HG02973 (cell line): ENCODE measurements around the gene IRF3.
"Not testable (repeated sequence)": the region's sequence is repeated elsewhere in the genome, so short reads cannot be mapped to it uniquely, and the experiment has no call there.

ENCODE experiments used
- ATAC-seq: cut with Tn5 transposase; IDR thresholded peaks from one replicate; pipeline ENCODE4 v1.9.1; 2021; ENCODE audit warnings: moderate library complexity; ENCODE audit not compliant: unreplicated experiment

IRF3 gene

DNA sequence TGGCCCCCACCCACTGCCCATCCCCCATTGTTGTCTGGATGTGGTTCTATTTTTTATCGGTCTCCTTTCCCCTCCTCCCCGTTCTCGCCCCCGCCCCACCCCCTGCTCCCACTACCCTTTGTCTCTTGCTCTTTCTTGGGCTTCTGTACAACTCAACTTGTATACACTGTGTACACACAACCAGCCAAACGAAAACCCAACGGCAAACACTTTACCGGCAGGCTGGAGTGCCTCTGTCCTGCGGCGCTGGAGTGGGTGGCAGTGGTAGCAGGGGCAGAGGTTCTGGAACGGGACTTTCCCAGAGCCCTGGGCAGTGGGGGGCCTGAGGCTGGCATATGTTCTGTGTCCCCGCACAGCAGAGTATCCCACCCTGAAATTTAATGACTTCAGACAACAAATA lies 39.4 kb downstream of the IRF3 start:
- no peak for ATAC-seq

DNA sequence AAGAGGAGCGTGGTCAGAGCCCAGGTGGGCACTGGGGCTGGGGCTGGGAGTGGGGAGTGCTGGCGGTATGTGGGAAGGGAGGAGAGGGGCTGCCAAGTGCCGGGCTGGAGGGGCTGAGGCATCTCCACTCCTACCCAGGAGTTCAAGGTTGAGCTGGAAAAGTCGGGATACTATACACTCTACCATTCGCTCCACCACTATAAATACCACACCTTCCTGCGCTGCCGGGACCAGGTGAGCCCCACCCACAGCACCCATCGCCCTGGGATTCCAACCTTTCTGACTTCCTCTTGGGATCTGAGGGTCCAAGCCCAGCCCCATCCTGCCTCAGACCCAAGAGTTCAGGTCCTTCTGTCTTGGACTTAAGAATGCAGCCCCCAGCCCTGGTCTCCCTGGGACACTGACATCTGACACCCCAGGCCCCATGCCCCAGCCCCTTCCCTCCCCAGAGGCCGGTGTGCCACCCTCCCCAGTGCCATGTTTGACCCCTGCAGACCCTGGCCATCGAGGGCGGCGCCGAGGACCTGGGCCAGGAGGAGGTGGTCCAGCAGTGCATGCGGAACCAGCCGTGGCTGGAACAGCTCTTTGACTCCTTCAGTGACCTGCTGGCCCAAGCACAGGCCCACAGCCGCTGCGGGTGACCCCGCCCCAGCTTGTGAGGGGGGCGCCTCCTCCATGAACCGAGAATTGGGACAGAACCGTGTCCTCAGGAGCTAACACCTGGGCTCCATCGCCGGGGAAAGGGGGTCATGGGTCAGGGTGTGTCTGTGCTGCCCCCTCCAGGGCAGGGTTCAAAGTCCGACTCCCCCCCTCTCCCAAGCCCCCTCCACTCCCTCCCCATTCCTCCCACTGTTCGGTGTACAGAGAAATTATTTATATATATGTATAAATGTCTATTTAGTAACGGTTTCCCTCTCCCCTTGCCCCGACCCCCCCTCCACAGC lies 40.4 kb downstream of the IRF3 start:
- no peak for ATAC-seq

DNA sequence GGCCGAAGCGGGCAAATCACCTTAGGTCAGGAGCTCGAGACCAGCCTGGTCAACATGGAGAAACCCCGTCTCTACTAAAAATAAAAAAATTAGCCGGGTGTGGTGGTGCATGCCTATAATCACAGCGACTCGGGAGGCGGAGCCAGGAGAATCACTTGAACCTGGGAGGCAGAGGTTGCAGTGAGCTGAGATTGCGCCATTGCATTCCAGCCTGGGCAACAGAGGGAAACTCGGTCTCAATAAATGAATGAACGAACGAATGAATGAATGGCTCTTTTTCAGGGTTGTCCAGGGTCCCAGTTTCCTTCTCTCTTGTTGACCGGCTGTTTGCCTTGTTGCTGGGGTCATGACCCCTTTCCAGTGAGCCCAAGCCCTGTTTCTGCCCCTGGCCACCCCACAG lies 47.8 kb downstream of the IRF3 start:
- not testable (repeated sequence) for ATAC-seq

DNA sequence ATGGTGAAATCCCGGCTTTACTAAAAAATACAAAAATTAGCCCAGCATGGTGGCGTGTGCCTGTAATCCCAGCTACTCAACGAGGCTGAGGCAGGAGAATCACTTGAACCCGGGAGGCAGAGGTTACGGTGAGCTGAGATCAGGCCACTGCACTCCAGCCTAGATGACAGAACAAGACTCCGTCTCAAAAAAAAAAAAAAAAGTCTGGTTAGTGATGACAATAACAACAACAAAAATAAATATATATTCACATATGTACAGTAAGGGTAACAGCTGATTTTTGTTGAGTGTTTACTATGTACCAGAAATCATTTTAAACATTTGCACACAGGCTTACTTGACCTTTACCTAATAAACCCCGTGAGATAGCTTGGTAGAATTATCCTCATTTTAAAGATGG lies 48.7 kb downstream of the IRF3 start:
- ATAC-seq: no peak

DNA sequence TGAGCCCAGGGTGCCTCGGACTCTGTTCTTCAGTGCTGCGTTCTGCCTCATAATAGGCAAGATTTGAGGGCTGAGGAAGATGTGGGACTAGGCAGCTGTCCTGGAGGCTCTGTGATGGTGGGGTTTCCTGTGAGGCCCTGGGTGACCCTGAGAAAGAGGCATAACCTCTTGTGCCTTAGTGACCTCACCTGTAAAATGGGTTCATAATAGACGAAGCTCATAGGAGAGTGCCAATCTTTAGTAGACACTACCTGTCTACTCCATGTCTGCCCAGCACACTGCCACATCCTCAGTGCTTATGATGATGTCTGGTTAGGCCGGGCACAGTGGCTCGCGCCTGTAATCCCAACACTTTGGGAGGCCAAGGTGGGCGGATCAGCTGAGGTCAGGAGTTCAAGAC lies 49.1 kb downstream of the IRF3 start:
- ATAC-seq: no peak

DNA sequence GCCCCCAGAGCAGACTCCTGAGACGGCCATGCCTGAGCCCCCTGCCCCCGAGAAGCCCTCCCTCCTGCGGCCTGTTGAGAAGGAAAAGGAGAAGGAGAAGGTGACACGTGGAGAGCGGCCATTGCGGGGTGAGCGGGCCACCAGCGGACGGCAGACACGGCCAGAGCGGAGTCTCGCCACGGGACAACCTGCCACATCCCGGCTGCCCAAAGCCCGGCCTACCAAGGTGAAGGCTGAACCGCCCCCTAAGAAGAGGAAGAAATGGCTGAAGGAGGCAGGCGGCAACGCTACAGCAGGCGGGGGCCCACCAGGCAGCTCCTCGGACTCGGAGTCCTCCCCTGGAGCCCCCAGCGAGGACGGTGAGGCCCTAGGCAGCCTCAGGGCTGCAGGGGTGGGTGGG lies 49.8 kb downstream of the IRF3 start:
- ATAC-seq: no peak

DNA sequence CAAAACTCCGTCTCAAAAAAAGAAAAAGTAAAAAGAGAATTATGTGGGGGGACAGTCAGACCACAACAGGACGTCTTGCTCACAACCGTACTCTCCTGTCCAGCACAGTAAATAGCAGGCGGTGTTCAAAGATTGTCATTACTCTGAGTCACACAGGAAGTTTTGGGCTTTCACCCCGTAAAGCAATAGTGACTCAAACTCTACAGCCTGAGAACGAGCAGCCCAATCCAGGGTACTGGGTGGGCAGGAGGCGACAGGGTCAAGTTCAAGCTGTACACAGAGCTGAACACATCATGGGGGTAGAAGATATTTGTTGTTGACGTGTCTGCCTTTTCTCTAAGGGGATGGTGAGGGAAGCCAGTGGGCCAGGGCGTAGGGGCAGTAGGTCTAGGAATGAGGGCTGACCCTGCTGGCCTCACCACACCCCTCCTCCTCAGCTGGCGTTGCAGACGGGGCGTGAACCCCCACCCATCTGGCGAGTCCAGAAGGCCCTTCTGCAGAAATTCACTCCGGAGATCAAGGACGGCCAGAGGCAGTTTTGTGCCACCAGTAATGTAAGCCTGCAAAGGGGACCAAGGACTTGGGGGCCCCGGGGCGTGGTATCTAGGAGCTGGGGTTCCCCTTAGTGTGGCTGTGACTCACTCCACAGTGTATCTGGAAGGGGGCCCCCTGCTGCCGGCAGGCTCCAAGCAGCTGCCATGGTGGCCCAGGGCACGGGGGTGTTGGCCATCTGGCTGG lies 51.4 kb downstream of the IRF3 start:
- ATAC-seq: no peak

DNA sequence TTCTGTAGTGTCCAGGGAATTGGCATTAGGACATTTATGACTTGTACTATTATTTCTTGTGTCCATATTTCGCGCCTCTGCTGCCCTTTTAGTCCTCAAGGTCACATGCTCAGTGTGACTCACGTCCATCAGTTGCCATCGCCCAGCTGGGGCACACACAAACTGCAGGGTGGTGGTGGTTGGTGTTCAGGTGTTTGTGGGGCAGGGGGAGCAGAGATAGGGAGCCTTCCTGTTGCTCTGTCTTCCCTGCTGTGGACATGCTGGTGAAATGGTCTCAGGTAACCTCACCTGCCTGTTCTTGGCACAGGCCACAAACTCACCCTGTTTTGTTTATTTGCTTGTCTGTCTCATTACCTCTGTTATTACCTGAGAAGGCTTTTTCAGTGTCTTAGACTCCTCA lies 52.3 kb downstream of the IRF3 start:
- ATAC-seq: no peak
